GM19467 (cell line): ENCODE results near the gene STAT4.

Source experiments
- ATAC-seq: cut with Tn5 transposase; IDR thresholded peaks from one replicate; pipeline ENCODE4 v1.9.1; 2021; ENCODE audit warnings: mild to moderate bottlenecking, moderate library complexity; ENCODE audit not compliant: unreplicated experiment

Gene STAT4

DNA sequence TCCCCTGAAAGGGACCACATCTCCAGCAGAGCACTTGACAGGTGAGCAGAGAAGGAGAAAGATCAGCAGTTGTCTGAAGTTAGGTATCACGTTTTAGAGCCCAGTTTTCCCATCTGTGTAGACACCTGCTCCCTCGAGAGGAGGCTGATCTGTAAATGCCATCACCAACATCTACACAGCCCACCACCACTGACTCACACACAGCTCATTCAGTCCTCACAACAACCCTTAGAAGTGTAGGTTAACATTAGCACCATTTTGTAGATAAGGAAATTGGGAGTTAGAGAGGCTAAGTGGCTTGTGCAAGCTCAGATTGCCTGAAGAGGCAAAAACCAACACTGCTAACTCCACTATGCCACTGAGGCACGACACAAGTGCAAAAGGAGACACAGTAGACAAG is 99.6 kb downstream of the STAT4 start:
- no peak for ATAC-seq

DNA sequence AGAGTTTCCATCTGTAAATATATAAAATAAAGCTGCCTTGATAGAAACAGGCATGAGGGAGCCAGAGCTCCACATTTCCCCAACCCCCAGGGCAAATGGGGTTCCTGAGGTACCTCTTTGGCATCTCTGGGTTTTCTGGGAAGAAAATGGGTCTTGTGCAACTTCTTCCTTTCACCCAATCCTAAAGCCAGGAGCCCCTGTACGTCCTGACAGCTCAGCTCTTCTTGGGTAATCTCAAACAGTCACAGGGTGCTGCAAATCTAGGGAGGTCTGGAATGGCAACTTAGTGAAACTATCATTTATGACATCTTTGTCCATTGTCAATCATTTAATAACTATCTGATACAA is 100.2 kb downstream of the STAT4 start:
- no peak for ATAC-seq

DNA sequence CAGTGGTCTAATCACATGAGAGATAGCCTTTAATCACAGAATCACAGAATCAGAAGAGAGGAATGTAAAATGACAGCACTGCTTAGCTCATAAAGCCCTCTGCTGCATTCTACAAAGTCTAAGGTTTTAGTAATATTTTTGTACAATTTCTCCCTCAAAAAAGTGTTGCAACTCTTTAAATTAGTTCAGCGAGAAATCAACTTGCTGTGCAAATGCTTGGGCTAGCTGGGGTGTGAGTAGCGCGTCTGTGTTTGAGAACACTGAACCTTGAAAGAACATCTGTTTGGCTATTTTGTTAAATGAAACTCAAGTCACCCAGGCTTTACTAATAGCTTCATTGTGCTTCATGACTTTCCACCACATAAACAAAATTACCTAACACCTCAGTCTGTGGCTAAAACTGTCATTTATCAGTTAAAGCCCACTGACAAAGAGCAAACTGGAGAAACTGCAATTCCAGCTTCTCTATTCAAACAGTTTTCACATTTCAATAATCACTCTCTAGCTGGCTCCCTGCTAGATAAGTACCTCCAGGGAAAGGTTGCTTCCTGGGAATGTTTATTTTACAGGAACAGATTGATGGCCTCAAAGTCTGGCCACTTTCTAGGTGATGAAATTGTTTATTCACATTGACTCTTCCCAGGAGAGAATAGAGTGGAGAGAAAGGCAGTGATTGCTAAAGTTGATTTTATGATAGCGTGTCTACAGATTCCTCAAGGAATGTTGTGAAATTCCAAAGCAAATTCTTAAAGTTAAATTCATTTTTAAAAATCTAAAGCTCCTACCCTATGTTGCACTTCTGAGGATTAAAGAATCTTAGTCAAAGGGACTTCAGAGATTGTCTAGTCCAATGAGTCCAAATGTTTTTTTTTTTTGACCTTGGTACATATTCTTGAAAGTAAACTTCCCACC is 100.8 kb downstream of the STAT4 start:
- peak; percentile 77 for ATAC-seq

- ATAC-seq = no peak
These were observed 102.7 kb downstream of the STAT4 start for GRCh38 chr2:191048073-191048472.

DNA sequence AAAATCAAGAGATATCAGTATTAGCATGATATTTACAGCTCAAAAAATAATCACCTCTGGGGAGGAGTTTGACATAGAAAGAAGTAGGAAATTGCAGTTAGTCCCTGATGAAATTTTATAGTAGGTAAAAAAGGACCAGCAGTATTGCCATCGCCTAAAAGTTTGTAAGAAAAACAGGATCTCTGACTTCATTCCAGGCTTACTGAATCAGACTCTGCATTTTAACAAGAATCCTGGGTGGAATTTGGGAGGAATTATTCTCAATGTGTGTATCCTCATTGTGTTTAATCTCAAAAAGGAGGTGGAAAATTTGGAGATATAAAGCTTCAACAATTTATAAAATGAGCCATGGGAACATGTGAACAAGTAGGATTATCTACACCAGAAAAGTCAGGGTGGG is 105.7 kb downstream of the STAT4 start:
- ATAC-seq = no peak

- no peak for ATAC-seq
These were observed 107.4 kb downstream of the STAT4 start for GRCh38 chr2:191043438-191043837.

GRCh38 chr2:191041418-191042161 is 109.2 kb downstream of the STAT4 start:
- ATAC-seq = no peak

- ATAC-seq = no peak
These were observed 111.2 kb downstream of the STAT4 start for GRCh38 chr2:191039616-191040015.

GRCh38 chr2:191038741-191039140 is 112.1 kb downstream of the STAT4 start:
- ATAC-seq = no peak

- ATAC-seq = no peak
These were observed 112.5 kb downstream of the STAT4 start for GRCh38 chr2:191038241-191038725.

DNA sequence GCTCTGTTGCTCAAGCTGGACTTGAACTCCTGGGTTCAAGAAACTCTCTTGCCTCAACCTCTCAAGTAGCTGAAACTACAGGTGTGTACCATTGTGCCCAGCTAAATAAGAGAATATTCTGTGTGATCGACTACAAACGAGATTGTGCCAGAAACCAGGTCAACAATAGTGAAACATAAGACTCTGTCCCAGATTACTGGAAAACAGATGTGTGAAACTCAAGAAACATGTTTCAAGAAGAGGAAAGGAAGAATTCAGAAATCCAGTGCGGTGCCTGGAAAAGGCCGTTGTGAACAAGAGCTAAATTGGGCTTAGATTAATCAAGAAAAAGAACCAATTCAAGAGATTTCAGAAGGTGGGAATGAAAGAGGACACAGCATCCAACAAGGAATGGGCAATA is 113.4 kb downstream of the STAT4 start:
- no peak for ATAC-seq

GRCh38 chr2:191036363-191036762 is 114.4 kb downstream of the STAT4 start:
- no peak for ATAC-seq

- ATAC-seq = no peak
These were observed 118.0 kb downstream of the STAT4 start for GRCh38 chr2:191032588-191033429.

- ATAC-seq = no peak
These were observed 119.5 kb downstream of the STAT4 start for GRCh38 chr2:191031256-191031655.

DNA sequence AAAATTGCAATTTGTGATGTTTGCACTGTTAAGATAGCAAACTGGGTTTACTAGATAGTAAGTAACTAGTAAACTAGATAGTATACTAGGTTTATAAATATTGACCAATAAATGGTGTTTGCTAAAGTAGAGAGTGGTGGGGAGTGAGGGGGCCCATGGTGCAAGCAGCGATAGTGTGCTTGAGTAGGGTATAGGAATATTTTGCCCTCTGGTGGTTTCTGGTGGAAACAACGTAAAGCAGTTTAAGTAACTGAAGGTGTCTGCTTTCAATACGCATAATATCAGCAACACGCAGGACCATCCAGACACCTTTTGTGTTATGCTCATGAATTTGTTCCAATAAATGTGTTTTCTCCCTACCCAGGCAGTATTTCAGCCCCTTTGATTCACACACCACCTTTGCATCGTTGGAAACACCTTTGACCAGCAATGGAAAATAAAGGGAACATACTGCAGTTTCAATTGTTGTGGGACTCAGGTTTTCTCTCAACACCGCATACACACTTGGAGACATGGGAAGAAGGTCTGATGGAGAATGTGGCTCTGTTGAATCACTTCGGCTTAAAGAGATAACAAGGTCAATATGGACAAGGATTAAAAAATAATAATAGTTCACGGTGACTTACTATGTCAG is 120.2 kb downstream of the STAT4 start:
- ATAC-seq = peak; percentile 88

DNA sequence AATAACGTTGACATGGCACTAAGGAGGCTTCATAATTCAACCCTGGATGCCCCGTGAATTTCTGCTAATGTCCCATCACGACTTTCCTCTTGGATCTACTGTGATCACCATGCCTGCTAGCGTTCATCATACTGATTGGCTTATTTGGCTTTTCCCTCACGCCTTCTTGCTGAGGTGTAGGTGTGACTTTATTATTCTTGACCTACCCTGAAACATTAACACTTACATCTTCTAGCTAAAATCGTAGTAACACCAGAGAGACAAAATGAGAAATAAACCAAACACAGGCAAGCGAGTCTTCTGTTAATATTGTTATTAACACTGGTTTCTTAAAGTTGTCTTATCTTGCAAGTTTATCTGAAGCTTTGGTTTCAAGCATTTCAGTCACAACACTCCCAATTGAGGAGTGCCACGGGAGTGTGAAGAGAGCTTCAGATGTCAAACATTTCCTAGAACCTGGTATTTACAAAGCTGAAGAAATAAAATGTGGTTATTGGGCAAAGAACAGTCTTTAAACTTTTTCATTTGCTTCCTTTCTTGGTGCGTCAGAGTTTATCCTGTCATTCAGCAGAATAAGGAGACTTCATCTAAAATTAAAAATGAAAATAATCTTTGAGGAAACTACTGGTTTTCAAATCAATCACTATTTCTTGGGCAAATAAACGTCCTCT is 121.4 kb downstream of the STAT4 start:
- no peak for ATAC-seq

GRCh38 chr2:191026377-191026776 is 124.4 kb downstream of the STAT4 start:
- no peak for ATAC-seq

- ATAC-seq = no peak
These were observed 125.7 kb downstream of the STAT4 start for GRCh38 chr2:191025135-191025534.

DNA sequence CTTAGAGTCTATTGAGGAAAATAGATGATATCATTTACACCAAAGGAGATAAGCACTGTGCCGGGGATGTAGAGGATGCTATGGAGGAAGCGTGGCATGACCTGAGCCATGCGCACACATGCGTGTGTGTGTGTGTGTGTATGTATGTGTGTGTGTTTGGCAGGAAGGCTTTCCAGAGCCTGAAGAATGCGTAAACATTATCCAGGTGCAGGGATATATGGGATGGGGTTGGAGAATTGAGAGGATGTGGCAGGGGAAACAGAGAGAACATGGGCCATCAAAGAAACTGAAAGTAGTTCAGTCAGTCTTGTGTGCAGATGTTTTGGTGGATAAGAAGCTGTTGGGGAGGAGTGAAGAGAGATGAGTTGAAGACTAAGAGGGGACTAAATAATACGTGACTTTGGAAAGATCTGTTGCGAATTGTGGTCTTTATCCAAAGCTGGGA is 127.5 kb downstream of the STAT4 start:
- ATAC-seq = no peak

DNA sequence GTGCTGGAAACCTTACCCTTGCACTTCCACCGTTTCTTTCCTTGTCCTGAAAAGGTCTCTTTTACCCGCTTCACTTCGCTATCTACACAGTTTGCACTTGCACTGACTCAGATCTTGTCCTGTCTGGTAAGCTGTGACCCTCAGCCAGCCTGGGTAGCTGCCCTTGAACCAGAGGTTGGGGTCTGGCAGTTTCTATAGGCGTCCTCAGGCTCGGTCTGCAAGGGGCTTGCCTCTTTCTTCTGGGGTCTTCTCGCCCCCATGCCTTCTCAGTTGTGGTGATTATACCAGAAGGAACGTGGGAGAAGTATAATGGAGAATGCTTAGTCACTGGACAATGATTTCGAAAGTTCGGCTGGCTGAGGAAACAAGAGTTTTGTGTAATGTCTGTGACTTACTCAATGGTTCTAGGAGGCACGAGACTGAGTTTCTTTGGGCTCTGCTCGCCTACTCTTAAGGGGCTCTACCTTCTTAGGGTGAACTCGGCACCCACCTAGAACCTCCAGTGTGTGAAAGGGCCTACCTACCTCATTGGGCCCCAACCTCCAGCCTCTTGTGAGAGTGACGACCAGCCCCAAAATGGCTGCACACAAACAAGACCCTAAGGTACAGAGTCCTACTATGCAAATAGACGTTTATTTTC is 129.9 kb downstream of the STAT4 start:
- peak; percentile 13 for ATAC-seq
